Thymus (tissue), 11 donors: ENCODE results near the gene RSPH6A. TPM values are rescaled to one million over a fixed set of nuclear protein-coding genes. Genes with fewer than 3 reads are reported as not detected.
A peak's percentile ranks its signal among the peaks of the same experiment; 100 is the strongest.

ENCODE experiments used
- DNase-seq, 9 donors: peaks; one replicate each; pipeline ENCODE4 v3.0.0-alpha.2; 2013; ENCODE audit warnings: low spot score in 9 of 9, low read depth in 6 of 9, missing footprints in 1 of 9
- H3K27ac ChIP-seq, 2 donors: one replicate each; pipeline ENCODE4 v1.5.1; 2013; ENCODE audit warnings: control low read depth in 1 of 2, low read depth in 1 of 2, low read length in 1 of 2, mild to moderate bottlenecking in 1 of 2, moderate library complexity in 1 of 2
- H3K27me3 ChIP-seq, 2 donors: one replicate each; pipeline ENCODE4 v1.5.1; 2013; ENCODE audit warnings: low read length in 1 of 2; ENCODE audit not compliant: control insufficient read depth in 2 of 2, insufficient read depth in 1 of 2
- H3K36me3 ChIP-seq, 2 donors: one replicate each; pipeline ENCODE4 v1.5.1; 2013; ENCODE audit warnings: low read length in 1 of 2, mild to moderate bottlenecking in 1 of 2, moderate library complexity in 1 of 2; ENCODE audit not compliant: control insufficient read depth in 2 of 2, insufficient read depth in 2 of 2
- H3K4me1 ChIP-seq, 2 donors: one replicate each; pipeline ENCODE4 v1.5.1; 2013; ENCODE audit warnings: low read length in 2 of 2; ENCODE audit not compliant: control insufficient read depth in 2 of 2, insufficient read depth in 2 of 2
- H3K4me3 ChIP-seq, 2 donors: one replicate each; pipeline ENCODE4 v1.5.1; 2013; ENCODE audit warnings: low read length in 2 of 2, control low read depth in 1 of 2, mild to moderate bottlenecking in 1 of 2
- H3K9me3 ChIP-seq, 2 donors: one replicate each; pipeline ENCODE4 v1.5.1; 2013; ENCODE audit warnings: low read length in 1 of 2, mild to moderate bottlenecking in 1 of 2; ENCODE audit not compliant: control insufficient read depth in 2 of 2, insufficient read depth in 1 of 2
- WGBS: extraction: QIAGEN DNeasy Blood & Tissue Kit; methylation state at CpG from one replicate; pipeline ENCODE4 v1.1.7; 2013; 5-methylcytosine and 5-hydroxymethylcytosine counted together
- polyA plus RNA-seq: library from polyadenylated mRNA; stranded (reverse); fragments of 200-250 nt; gene quantifications from one replicate; pipeline ENCODE4 v1.2.3, GENCODE V29; 2013
- total RNA-seq: library from RNA; stranded (reverse); fragments of 120-200 nt; gene quantifications from one replicate; pipeline ENCODE4 v1.2.4, GENCODE V29; 2013
- donor health status: healthy.

RSPH6A gene
- total and polyA plus RNA-seq, 2 donors, result 0.14 TPM; not detected in 1

GRCh38 chr19:45780448-45781213 is 34.5 kb downstream of the RSPH6A start:
- peaks cover 22 to 29% of the 10 kb centered on the region in 2 donors for H3K36me3 ChIP-seq
- no peak overlapping the region for H3K27ac ChIP-seq
- 51% methylated on average over 13 of the region's 13 CpGs for WGBS
- H3K9me3 ChIP-seq, result peaks cover 0 to 4% of the 10 kb centered on the region in 2 donors
- DNase-seq, result no peak
- peaks cover 2 to 68% of the 10 kb centered on the region in 2 donors for H3K27me3 ChIP-seq
- H3K4me3 ChIP-seq, result no peak overlapping the region
- peaks cover 11 to 16% of the 10 kb centered on the region in 2 donors for H3K4me1 ChIP-seq

GRCh38 chr19:45780146-45780447 is 35.0 kb downstream of the RSPH6A start:
- H3K9me3 ChIP-seq, result peaks cover 0 to 4% of the 10 kb centered on the region in 2 donors
- 37% methylated on average over 4 of the region's 4 CpGs for WGBS
- no peak overlapping the region for H3K4me3 ChIP-seq
- DNase-seq, result no peak
- H3K36me3 ChIP-seq, result peaks cover 17 to 24% of the 10 kb centered on the region in 2 donors
- H3K27me3 ChIP-seq, result peaks cover 2 to 64% of the 10 kb centered on the region in 2 donors
- H3K27ac ChIP-seq, result no peak overlapping the region
- peaks cover 11 to 16% of the 10 kb centered on the region in 2 donors for H3K4me1 ChIP-seq

GRCh38 chr19:45779231-45780145 is 35.6 kb downstream of the RSPH6A start:
- H3K27me3 ChIP-seq, result peaks cover 2 to 60% of the 10 kb centered on the region in 2 donors
- 7% methylated on average over 48 of the region's 48 CpGs for WGBS

GRCh38 chr19:45778010-45778661 is 37.0 kb downstream of the RSPH6A start:
- H3K4me1 ChIP-seq, result peaks cover 11 to 21% of the 10 kb centered on the region in 2 donors

More at GRCh38 chr19:45779231-45780145, 35.6 kb downstream of the RSPH6A start:
- Histone ChIP-seq H3K27ac (no peak overlapping the region), H3K9me3 (peaks cover 0 to 4% of the 10 kb centered on the region in 2 donors), H3K4me3 (peak overlapping the region; percentile 7 to 32), H3K36me3 (peaks cover 15 to 19% of the 10 kb centered on the region in 2 donors), H3K4me1 (peaks cover 11 to 16% of the 10 kb centered on the region in 2 donors)
- peak in 6 of 9 donors; percentile 45 to 77 (median 60) for DNase-seq

GRCh38 chr19:45777395-45777961 is 37.6 kb downstream of the RSPH6A start:
- Histone ChIP-seq H3K36me3 (peaks cover 15% of the 10 kb centered on the region in 2 donors), H3K27me3 (peaks cover 2 to 52% of the 10 kb centered on the region in 2 donors), H3K27ac (no peak overlapping the region), H3K4me3 (no peak overlapping the region), H3K9me3 (no peaks in the 10 kb centered on the region), H3K4me1 (peaks cover 11 to 26% of the 10 kb centered on the region in 2 donors)
- DNase-seq, result no peak
- 98% methylated on average over 34 of the region's 34 CpGs for WGBS

More at GRCh38 chr19:45778010-45778661, 37.0 kb downstream of the RSPH6A start:
- no peak for DNase-seq
- Histone ChIP-seq H3K36me3 (peaks cover 15% of the 10 kb centered on the region in 2 donors), H3K27me3 (peaks cover 2 to 52% of the 10 kb centered on the region in 2 donors), H3K4me3 (no peak overlapping the region), H3K9me3 (peaks cover 0 to 4% of the 10 kb centered on the region in 2 donors), H3K27ac (no peak overlapping the region)
- 97% methylated on average over 28 of the region's 28 CpGs for WGBS

GRCh38 chr19:45774765-45775164 is 40.3 kb downstream of the RSPH6A start:
- 90% methylated on average over 9 of the region's 9 CpGs for WGBS
- peaks cover 15 to 43% of the 10 kb centered on the region in 2 donors for H3K4me1 ChIP-seq
- H3K4me3 ChIP-seq, result no peak overlapping the region
- no peaks in the 10 kb centered on the region for H3K9me3 ChIP-seq
- H3K36me3 ChIP-seq, result peaks cover 15 to 19% of the 10 kb centered on the region in 2 donors
- peaks cover 0 to 40% of the 10 kb centered on the region in 2 donors for H3K27me3 ChIP-seq
- no peak overlapping the region for H3K27ac ChIP-seq
- no peak for DNase-seq

GRCh38 chr19:45773384-45773783 is 41.7 kb downstream of the RSPH6A start:
- Histone ChIP-seq H3K27ac (no peak overlapping the region), H3K36me3 (peaks cover 15 to 19% of the 10 kb centered on the region in 2 donors), H3K4me1 (peaks cover 4 to 39% of the 10 kb centered on the region in 2 donors), H3K27me3 (peaks cover 2 to 36% of the 10 kb centered on the region in 2 donors), H3K4me3 (no peak overlapping the region), H3K9me3 (no peaks in the 10 kb centered on the region)
- peak in 1 of 9 donors; percentile 42 for DNase-seq
- WGBS, result 3% methylated on average over 2 of the region's 2 CpGs

- no peak overlapping the region for H3K4me3 ChIP-seq
- no peak overlapping the region for H3K27ac ChIP-seq
- no peaks in the 10 kb centered on the region for H3K9me3 ChIP-seq
- peaks cover 6 to 36% of the 10 kb centered on the region in 2 donors for H3K27me3 ChIP-seq
- WGBS, result 98% methylated on average over 3 of the region's 3 CpGs
- H3K4me1 ChIP-seq, result peaks cover 7 to 42% of the 10 kb centered on the region in 2 donors
- no peak for DNase-seq
- H3K36me3 ChIP-seq, result peaks cover 12 to 18% of the 10 kb centered on the region in 2 donors
Observed at GRCh38 chr19:45772912-45773311, 42.2 kb downstream of the RSPH6A start.
